ENCODE measurements around the gene GIGYF1. TPM values are rescaled to one million over a fixed set of nuclear protein-coding genes. Genes with fewer than 3 reads are reported as not detected.

The GIGYF1 gene
- total and polyA plus RNA-seq, 2 of the 13 experiments (the other 11 are each of a cell fraction or from before 2014, with no cell fraction given): 7.6 to 16.1 TPM

DNA sequence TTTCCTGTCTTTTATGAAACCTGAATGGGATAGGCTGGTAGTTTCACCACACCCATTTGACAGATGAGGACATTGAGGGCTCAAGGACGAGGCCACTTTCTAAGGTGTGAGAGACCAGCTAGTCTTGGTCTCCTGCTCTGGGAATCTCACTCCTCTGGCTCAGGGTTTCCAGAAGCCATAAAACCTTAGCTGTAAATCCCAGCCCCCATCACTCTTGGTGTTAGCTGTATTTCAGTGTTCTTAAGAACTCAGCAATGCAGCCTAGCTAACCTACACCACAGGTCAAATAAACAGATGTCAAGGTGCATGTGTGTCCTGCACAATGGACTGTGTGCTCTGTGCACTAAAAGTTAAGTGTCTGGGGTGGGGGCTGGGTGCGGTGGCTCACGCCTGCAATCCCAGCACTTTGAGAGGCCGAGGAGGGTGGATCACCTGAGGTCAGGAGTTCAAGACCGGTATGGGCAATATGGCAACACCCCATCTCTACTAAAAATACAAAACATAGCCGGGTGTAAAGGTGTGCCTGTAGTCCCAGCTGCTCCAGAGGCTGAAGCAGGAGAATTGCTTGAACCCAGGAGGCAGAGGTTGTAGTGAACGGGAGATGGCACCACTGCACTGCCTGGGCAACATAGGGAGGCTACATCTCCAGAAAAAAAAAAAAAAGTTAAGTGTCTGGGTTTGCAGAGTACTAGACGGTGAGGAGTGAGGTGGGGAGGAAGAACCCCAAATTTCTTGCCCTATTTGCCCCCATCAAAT is 25.7 kb upstream of the GIGYF1 start (continued):
- TF ChIP-seq, protein P1, sequence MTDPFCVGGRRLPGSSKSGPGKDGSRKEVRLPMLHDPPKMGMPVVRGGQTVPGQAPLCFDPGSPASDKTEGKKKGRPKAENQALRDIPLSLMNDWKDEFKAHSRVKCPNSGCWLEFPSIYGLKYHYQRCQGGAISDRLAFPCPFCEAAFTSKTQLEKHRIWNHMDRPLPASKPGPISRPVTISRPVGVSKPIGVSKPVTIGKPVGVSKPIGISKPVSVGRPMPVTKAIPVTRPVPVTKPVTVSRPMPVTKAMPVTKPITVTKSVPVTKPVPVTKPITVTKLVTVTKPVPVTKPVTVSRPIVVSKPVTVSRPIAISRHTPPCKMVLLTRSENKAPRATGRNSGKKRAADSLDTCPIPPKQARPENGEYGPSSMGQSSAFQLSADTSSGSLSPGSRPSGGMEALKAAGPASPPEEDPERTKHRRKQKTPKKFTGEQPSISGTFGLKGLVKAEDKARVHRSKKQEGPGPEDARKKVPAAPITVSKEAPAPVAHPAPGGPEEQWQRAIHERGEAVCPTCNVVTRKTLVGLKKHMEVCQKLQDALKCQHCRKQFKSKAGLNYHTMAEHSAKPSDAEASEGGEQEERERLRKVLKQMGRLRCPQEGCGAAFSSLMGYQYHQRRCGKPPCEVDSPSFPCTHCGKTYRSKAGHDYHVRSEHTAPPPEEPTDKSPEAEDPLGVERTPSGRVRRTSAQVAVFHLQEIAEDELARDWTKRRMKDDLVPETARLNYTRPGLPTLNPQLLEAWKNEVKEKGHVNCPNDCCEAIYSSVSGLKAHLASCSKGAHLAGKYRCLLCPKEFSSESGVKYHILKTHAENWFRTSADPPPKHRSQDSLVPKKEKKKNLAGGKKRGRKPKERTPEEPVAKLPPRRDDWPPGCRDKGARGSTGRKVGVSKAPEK (CRISPR knock-in tag; IDR thresholded peaks at IDR 0.05; ENCODE audit: borderline replicate concordance): no peak
- TF ChIP-seq ZNF678 (CRISPR knock-in tag; IDR thresholded peaks at IDR 0.05): no peak
- TF ChIP-seq ZNF784 (CRISPR knock-in tag; IDR thresholded peaks at IDR 0.05; ENCODE audit: borderline replicate concordance): no peak
- no peak for TF ChIP-seq PTBP1 (IDR thresholded peaks at IDR 0.05; ENCODE audit: low read depth, low read length, poor library complexity, severe bottlenecking)
- TF ChIP-seq MAFF (IDR thresholded peaks at IDR 0.05; ENCODE audit: low read depth, low read length): no peak
- no peak for TF ChIP-seq ZNF800 (CRISPR knock-in tag; IDR thresholded peaks at IDR 0.05)
- no peak for TF ChIP-seq ZNF550 (CRISPR knock-in tag; IDR thresholded peaks at IDR 0.05; ENCODE audit: borderline replicate concordance)
- no peak for TF ChIP-seq RARG (CRISPR knock-in tag; IDR thresholded peaks at IDR 0.05; ENCODE audit: low read depth)
- TF ChIP-seq ZNF883 (CRISPR knock-in tag; IDR thresholded peaks at IDR 0.05; ENCODE audit: not compliant biosample characterization): peak; percentile 15
- peak; percentile 83; the same call in 1 of the 2 replicates for TF ChIP-seq NR2F2 (IDR thresholded peaks at IDR 0.05; ENCODE audit: borderline replicate concordance, low read depth)
- peak; percentile 82 for TF ChIP-seq HNF4G (IDR thresholded peaks at IDR 0.05; ENCODE audit: borderline replicate concordance, low read depth, low read length)
- no peak for TF ChIP-seq HNF4G (CRISPR knock-in tag; IDR thresholded peaks at IDR 0.05; ENCODE audit: borderline replicate concordance, low read depth)
- TF ChIP-seq, protein P2, sequence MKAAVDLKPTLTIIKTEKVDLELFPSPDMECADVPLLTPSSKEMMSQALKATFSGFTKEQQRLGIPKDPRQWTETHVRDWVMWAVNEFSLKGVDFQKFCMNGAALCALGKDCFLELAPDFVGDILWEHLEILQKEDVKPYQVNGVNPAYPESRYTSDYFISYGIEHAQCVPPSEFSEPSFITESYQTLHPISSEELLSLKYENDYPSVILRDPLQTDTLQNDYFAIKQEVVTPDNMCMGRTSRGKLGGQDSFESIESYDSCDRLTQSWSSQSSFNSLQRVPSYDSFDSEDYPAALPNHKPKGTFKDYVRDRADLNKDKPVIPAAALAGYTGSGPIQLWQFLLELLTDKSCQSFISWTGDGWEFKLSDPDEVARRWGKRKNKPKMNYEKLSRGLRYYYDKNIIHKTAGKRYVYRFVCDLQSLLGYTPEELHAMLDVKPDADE (CRISPR knock-in tag; IDR thresholded peaks at IDR 0.05): no peak
- TF ChIP-seq ESRRA (CRISPR knock-in tag; IDR thresholded peaks at IDR 0.05; ENCODE audit: low read depth): peak; percentile 89; the same call in 1 of the 2 replicates
- no peak for TF ChIP-seq PRMT3 (CRISPR knock-in tag; IDR thresholded peaks at IDR 0.05; ENCODE audit: borderline replicate concordance, low read depth)
- TF ChIP-seq EED (CRISPR knock-in tag; IDR thresholded peaks at IDR 0.05): no peak
- no peak for TF ChIP-seq CCAR2 (optimal IDR thresholded peaks at IDR 0.05; ENCODE audit: low read depth, low read length)
- no peak for TF ChIP-seq DNMT3B (CRISPR knock-in tag; conservative IDR thresholded peaks at IDR 0.05)
- no peak for TF ChIP-seq ZBTB44 (CRISPR knock-in tag; IDR thresholded peaks at IDR 0.05)
- no peak for TF ChIP-seq ZNF598 (CRISPR knock-in tag; IDR thresholded peaks at IDR 0.05; ENCODE audit: borderline replicate concordance)

All from HepG2 (cell line).